K562 (cell line): Measurements from ENCODE around the gene SRPK3. TPM values are rescaled to one million over a fixed set of nuclear protein-coding genes. Genes with fewer than 3 reads are reported as not detected.

Experiments
- ATAC-seq: fragments of 200-7000 bp; cut with Tn5 transposase; 3 replicates; pipeline ENCODE4 v1.9.1; 2020; ENCODE audit warnings: moderate library complexity
- BruUV-seq: library from RNA; stranded (reverse); fragments of 400-500 nt; replicated peaks from 2 replicates; lab custom pipeline; 2021; lab: Mats Ljungman, UMichigan
- CTCF ChIA-PET: fragments of 300-600 bp; formaldehyde crosslinking; extraction: SDS; loops from one replicate; lab custom pipeline; 2021; ENCODE audit warnings: low intra/inter-chr PET ratio; lab: Yijun Ruan, JAX
- POLR2A ChIA-PET: fragments of 300-600, 350-650 bp; sonication (Branson Sonifier 250); formaldehyde crosslinking; extraction: SDS; loops from one replicate; lab custom pipeline; 2021; ENCODE audit warnings: antibody characterized with exemption, inconsistent platforms; lab: Yijun Ruan, JAX
- DNase-seq, 4 experiments: peaks; one replicate each; pipeline versions ENCODE4 v3.0.0 to v3.0.0-alpha.2; 2011 to 2018; ENCODE audit warnings: low spot score in 3 of 4, mixed read lengths in 3 of 4; ENCODE audit errors: extremely low read depth in 1 of 4
- FAIRE-seq: peaks from 2 replicates; lab custom pipeline; 2011; peaks lifted over from hg19 to GRCh38; lab: Jason Lieb, UNC
- H2AFZ ChIP-seq: 2 replicates; pipeline ENCODE4 v1.6.0; 2011; ENCODE audit warnings: low read depth, low read length, control low read depth, inconsistent platforms
- H3K27ac ChIP-seq: fragments of 200-600 bp; 3 replicates; pipeline ENCODE4 v1.8.0; 2011; ENCODE audit warnings: low read depth, mild to moderate bottlenecking, control low read depth, inconsistent platforms, low read length, moderate library complexity, mixed read lengths; ENCODE audit errors: extremely low read depth
- H3K27me3 ChIP-seq, 2 experiments: fragments of 300-600 bp in 1 of 2; 2 replicates in 1 of 2; 3 replicates in 1 of 2; pipeline versions ENCODE4 v1.6.0 to v1.8.0; 2011; ENCODE audit warnings: inconsistent platforms in 2 of 2, low read length in 2 of 2, mild to moderate bottlenecking in 1 of 2, mixed read lengths in 1 of 2, moderate library complexity in 1 of 2; ENCODE audit not compliant: control insufficient read depth in 2 of 2, insufficient read depth in 2 of 2
- H3K36me3 ChIP-seq: fragments of 300-600 bp; 3 replicates; pipeline ENCODE4 v1.8.0; 2011; ENCODE audit warnings: mild to moderate bottlenecking, low read length, inconsistent platforms; ENCODE audit not compliant: control insufficient read depth, insufficient read depth
- H3K4me1 ChIP-seq, 2 experiments: fragments of 200-600 bp in 1 of 2; replicated peaks in 1 of 2; 2 replicates in 1 of 2; 3 replicates in 1 of 2; pipeline versions ENCODE4 v1.5.1 to v1.8.0; 2011; ENCODE audit warnings: inconsistent platforms in 2 of 2, low read length in 2 of 2, mild to moderate bottlenecking in 1 of 2, mixed read lengths in 1 of 2, moderate library complexity in 1 of 2; ENCODE audit not compliant: control insufficient read depth in 2 of 2, insufficient read depth in 2 of 2
- H3K4me2 ChIP-seq: 2 replicates; pipeline ENCODE4 v1.6.1; 2011; ENCODE audit warnings: low read length, control low read depth, inconsistent platforms, mixed read lengths; ENCODE audit not compliant: insufficient read depth
- H3K4me3 ChIP-seq: fragments of 200-600 bp; sonication (generic), shearing (Covaris generic); 2 replicates; pipeline ENCODE4 v1.5.1; 2016; ENCODE audit warnings: control low read depth, inconsistent platforms
- H3K79me2 ChIP-seq: fragments of 200-600 bp; 3 replicates; pipeline ENCODE4 v1.8.0; 2011; ENCODE audit warnings: low read length, inconsistent platforms; ENCODE audit not compliant: control insufficient read depth, insufficient read depth
- H3K9ac ChIP-seq, 2 experiments: 2 replicates each; pipeline versions ENCODE4 v1.6.0 to v1.6.1; 2011; ENCODE audit warnings: low read depth in 2 of 2, low read length in 2 of 2, control low read depth in 1 of 2, inconsistent platforms in 1 of 2, mild to moderate bottlenecking in 1 of 2, mixed read lengths in 1 of 2; ENCODE audit not compliant: insufficient read depth in 1 of 2
- H3K9me1 ChIP-seq: one replicate; pipeline ENCODE4 v1.6.0; 2011; ENCODE audit warnings: inconsistent platforms, mild to moderate bottlenecking, low read length, moderate library complexity; ENCODE audit not compliant: control insufficient read depth, insufficient read depth
- H3K9me3 ChIP-seq: replicated peaks from 2 replicates; pipeline ENCODE4 v1.5.1; 2011; ENCODE audit warnings: low read depth, low read length, inconsistent platforms; ENCODE audit not compliant: control insufficient read depth, insufficient read depth
- H4K20me1 ChIP-seq: replicated peaks from 2 replicates; pipeline ENCODE4 v1.6.1; 2011; ENCODE audit warnings: low read length, inconsistent platforms, mixed read lengths; ENCODE audit not compliant: control insufficient read depth, insufficient read depth
- BMI1 ChIP-seq: fragments of 150-350 bp; IDR thresholded peaks from 2 replicates; pipeline ENCODE4 v1.6.1; 2014; ENCODE audit warnings: low read length
- CC2D1A ChIP-seq: fragments of 450-650 bp; IDR thresholded peaks from 2 replicates; pipeline ENCODE4 v1.6.1; 2017; ENCODE audit warnings: mild to moderate bottlenecking
- EGR1 ChIP-seq: fragments of 450-650 bp; conservative IDR thresholded peaks from 2 replicates; pipeline ENCODE4 v1.6.1; 2017; ENCODE audit warnings: mild to moderate bottlenecking
- FIP1L1 ChIP-seq: fragments of 200-400 bp; formaldehyde crosslinking; IDR thresholded peaks from 2 replicates; pipeline ENCODE4 v1.6.1; 2018; ENCODE audit warnings: mild to moderate bottlenecking, low read depth, low read length; ENCODE audit not compliant: poor library complexity, severe bottlenecking
- FOXA1 ChIP-seq: fragments of 450-650 bp; IDR thresholded peaks from 2 replicates; pipeline ENCODE4 v1.6.1; 2016; ENCODE audit warnings: mild to moderate bottlenecking, borderline replicate concordance
- HSF4 ChIP-seq: fragments of 250-450 bp; sonication (Bioruptor Pico); IDR thresholded peaks from 2 replicates; pipeline ENCODE4 v2.1.2; 2022; ENCODE audit warnings: mild to moderate bottlenecking, moderate library complexity, borderline replicate concordance
- NR4A1 ChIP-seq, 2 experiments: fragments of 250-450 bp in 1 of 2; fragments of 450-650 bp in 1 of 2; sonication (Bioruptor Pico) in 1 of 2; IDR thresholded peaks; 2 replicates each; pipeline versions ENCODE4 v1.4.0 to v1.6.1; 2016 to 2020; ENCODE audit warnings: mild to moderate bottlenecking in 2 of 2, missing compliant biosample characterization in 1 of 2, missing genetic modification characterization in 1 of 2, moderate library complexity in 1 of 2
- RAD21 ChIP-seq, 2 experiments: fragments of 250-450 bp in 1 of 2; fragments of 450-650 bp in 1 of 2; sonication (Bioruptor Pico) in 1 of 2; formaldehyde crosslinking in 1 of 2; IDR thresholded peaks in 1 of 2; conservative IDR thresholded peaks in 1 of 2; 2 replicates each; pipeline versions ENCODE4 v1.4.0 to v1.8.0; 2020 to 2022; ENCODE audit warnings: mild to moderate bottlenecking in 2 of 2, moderate library complexity in 1 of 2
- SAFB ChIP-seq: fragments of 200-400 bp; formaldehyde crosslinking; IDR thresholded peaks from 2 replicates; pipeline ENCODE4 v1.6.1; 2017; ENCODE audit warnings: low read depth, low read length, borderline replicate concordance
- SMARCC2 ChIP-seq: fragments of 450-650 bp; IDR thresholded peaks from 2 replicates; pipeline ENCODE4 v1.6.1; 2017; ENCODE audit warnings: antibody characterized with exemption, moderate library complexity, mild to moderate bottlenecking, low read depth
- SP2 ChIP-seq: IDR thresholded peaks from 2 replicates; pipeline ENCODE4 v1.6.1; 2011; ENCODE audit warnings: mild to moderate bottlenecking, low read depth, low read length, moderate library complexity; ENCODE audit not compliant: poor library complexity, severe bottlenecking; ENCODE audit errors: extremely low read depth
- ZNF232 ChIP-seq: sonication (generic); formaldehyde crosslinking; IDR thresholded peaks from 2 replicates; pipeline ENCODE4 v1.8.0; 2022; ENCODE audit warnings: mild to moderate bottlenecking, missing genetic modification reagents
- ZNF561 ChIP-seq: fragments of 450-650 bp; formaldehyde crosslinking; conservative IDR thresholded peaks from 2 replicates; pipeline ENCODE4 v1.4.0; 2020; ENCODE audit warnings: mild to moderate bottlenecking, moderate library complexity
- ZNF583 ChIP-seq: fragments of 250-450 bp; sonication (Bioruptor Pico); IDR thresholded peaks from 2 replicates; pipeline ENCODE4 v1.4.0; 2020
- WGBS: fragments of 100-300 bp; shearing (Covaris generic); methylation state at CpG from one replicate; pipeline ENCODE4 v1.1.6; 2016; ENCODE audit warnings: low coverage, mixed read lengths; ENCODE audit not compliant: insufficient coverage; ENCODE audit errors: missing lambda C conversion rate; 5-methylcytosine and 5-hydroxymethylcytosine counted together
- in situ Hi-C: fragments of 300-500 bp; cut with MboI; formaldehyde crosslinking; loops from 4 replicates; pipeline ENCODE4 v1.15.0; 2018; ENCODE audit warnings: inconsistent platforms, mixed read lengths
- intact Hi-C: fragments of 100-400 bp; cut with micrococcal nuclease; formaldehyde crosslinking; loops from 2 replicates; pipeline ENCODE4 v1.14.2; 2022
- polyA plus RNA-seq, 8 experiments: library from polyadenylated mRNA; depleted of rRNA in 4 of 8; stranded (reverse) in 5 of 8; unstranded in 3 of 8; fragments of >200 nt; fragmentation: Nextera tagmentation in 2 of 8; fragmentation: Illumina TruSeq in 1 of 8; extraction: Ambion mirVana in 2 of 8; extraction: Trizol in 1 of 8; gene quantifications; 2 replicates each; pipeline versions ENCODE4 v1.2.1 to v1.2.3, GENCODE V29; 2011 to 2014; ENCODE audit warnings: inconsistent platforms in 1 of 8, missing spikeins in 1 of 8
- total RNA-seq, 7 experiments: library from RNA; depleted of rRNA in 6 of 7; stranded (reverse); fragments of >200 nt in 6 of 7; fragmentation: Illumina TruSeq in 2 of 7; extraction: Trizol in 2 of 7; gene quantifications; 2 replicates each; pipeline versions ENCODE4 v1.2.1 to v1.2.3, GENCODE V29; 2011 to 2021; ENCODE audit warnings: low replicate concordance in 1 of 7
- TF ChIP-seq, protein P1 (sequence below): fragments of 150-350 bp; conservative IDR thresholded peaks from 2 replicates; pipeline ENCODE4 v1.6.1; 2014; ENCODE audit warnings: low read length

SRPK3 gene
- total and polyA plus RNA-seq, 9 of the 15 experiments (the other 6 are each of a cell fraction or from before 2014, with no cell fraction given) = 0.01 to 0.09 (median 0.04) TPM; not detected in 2

DNA sequence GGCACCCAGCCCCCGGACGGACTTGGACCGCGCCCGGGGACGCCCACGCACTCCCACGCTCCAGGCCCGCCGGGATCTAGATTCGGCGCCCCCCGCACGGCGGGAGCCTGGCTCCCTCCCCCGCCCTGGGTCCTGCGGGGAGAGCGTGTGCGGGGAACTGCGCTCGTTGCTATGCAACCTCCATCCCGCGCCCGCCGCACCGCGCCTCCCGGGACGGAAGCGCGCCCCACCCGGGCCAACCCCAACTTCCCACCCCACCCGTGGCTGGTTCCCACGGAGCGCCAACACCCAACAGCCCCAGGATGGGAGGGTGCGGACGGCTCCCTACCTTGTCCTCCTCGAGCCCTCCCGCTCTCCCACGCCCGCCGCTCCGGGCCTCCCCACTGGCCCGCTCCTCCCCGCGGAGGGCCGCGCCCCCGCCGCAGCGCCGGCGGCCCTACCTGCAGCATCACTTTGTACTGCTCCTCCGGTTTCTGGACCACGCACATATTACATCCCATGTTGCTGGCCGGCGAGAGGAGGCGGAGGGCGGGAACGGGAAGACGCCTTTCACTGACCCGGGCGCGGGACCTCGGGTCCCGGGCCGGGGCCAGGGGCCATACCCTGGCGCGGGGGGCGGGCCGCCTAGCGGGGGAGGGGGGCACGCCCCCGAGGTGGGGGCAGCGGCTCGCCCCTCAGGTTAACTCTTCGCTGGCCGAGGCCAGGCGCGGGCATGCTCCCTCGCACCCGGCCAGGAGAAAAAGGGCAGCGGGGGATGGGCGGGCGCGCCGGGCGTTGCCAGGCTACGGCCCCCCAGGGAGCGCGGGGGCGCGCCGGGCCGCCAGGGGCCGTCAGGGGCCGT lies 49.2 kb downstream of the SRPK3 start, which contains the start of gene PDZD4:
Gene PDZD4 (minus strand): TSS at position 746 of the 841 bp plus-strand sequence. CDS start 246 bp downstream, at position 500.
- H3K27ac ChIP-seq = no peak within 1 kb of the TSS
- peak in 2 of 4 experiments; percentile 72 to 78 for DNase-seq
- H2AFZ ChIP-seq = no peak within 1 kb of the TSS
- POLR2A ChIA-PET = no interaction called here
- H3K4me3 ChIP-seq = no peak within 1 kb of the TSS
- H3K36me3 ChIP-seq = no peaks in the 10 kb centered on the region
- H3K4me2 ChIP-seq = no peak within 1 kb of the TSS
- 3% methylated on average over 24 of the region's 97 CpGs for WGBS
- TF ChIP-seq ZNF561 (CRISPR knock-in tag) (no peak), NR4A1 (CRISPR knock-in tag; IDR thresholded peaks at IDR 0.05) (no peak), NR4A1 (tag; IDR thresholded peaks at IDR 0.05) (no peak), CC2D1A (no peak), BMI1 (no peak), SMARCC2 (no peak), FIP1L1 (no peak), RAD21 (CRISPR knock-in tag; conservative IDR thresholded peaks at IDR 0.05 in 1 of 2, IDR thresholded peaks at IDR 0.05 in 1 of 2) (no peak), SAFB (peak; percentile 18; the same call in 1 of the 2 replicates), EGR1 (peak; percentile 67), HSF4 (no peak), SP2 (no peak), FOXA1 (no peak), ZNF232 (CRISPR knock-in tag) (no peak), ZNF583 (CRISPR knock-in tag) (no peak)
- TF ChIP-seq, protein P1, sequence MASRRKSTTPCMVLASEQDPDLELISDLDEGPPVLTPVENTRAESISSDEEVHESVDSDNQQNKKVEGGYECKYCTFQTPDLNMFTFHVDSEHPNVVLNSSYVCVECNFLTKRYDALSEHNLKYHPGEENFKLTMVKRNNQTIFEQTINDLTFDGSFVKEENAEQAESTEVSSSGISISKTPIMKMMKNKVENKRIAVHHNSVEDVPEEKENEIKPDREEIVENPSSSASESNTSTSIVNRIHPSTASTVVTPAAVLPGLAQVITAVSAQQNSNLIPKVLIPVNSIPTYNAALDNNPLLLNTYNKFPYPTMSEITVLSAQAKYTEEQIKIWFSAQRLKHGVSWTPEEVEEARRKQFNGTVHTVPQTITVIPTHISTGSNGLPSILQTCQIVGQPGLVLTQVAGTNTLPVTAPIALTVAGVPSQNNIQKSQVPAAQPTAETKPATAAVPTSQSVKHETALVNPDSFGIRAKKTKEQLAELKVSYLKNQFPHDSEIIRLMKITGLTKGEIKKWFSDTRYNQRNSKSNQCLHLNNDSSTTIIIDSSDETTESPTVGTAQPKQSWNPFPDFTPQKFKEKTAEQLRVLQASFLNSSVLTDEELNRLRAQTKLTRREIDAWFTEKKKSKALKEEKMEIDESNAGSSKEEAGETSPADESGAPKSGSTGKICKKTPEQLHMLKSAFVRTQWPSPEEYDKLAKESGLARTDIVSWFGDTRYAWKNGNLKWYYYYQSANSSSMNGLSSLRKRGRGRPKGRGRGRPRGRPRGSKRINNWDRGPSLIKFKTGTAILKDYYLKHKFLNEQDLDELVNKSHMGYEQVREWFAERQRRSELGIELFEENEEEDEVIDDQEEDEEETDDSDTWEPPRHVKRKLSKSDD = no peak
- 0 out of 2 replicates have a peak, but pooled peaks cover 3% of the 10 kb centered on the region for H4K20me1 ChIP-seq
- intact Hi-C loops = no loop called here
- H3K4me1 ChIP-seq = peaks cover 0 to 28% of the 10 kb centered on the region in 2 experiments; a peak in 2 of 5 replicates
- no peak for FAIRE-seq
- H3K9ac ChIP-seq = no peak within 1 kb of the TSS
- H3K79me2 ChIP-seq = no peaks in the 10 kb centered on the region
- in situ Hi-C loops = no loop called here
- no peaks in the 10 kb centered on the region for H3K9me1 ChIP-seq
- CTCF ChIA-PET = no interaction called here
- no peaks in the 10 kb centered on the region for H3K9me3 ChIP-seq
- no peak for ATAC-seq
- no TSS peak for BruUV-seq
- H3K27me3 ChIP-seq = peaks cover 20 to 54% of the 10 kb centered on the region in 2 experiments; a peak in 4 of 5 replicates
